ENCODE results near the gene PRPF6.
A peak's percentile ranks its signal among the peaks of the same experiment; 100 is the strongest.

PRPF6 gene

DNA sequence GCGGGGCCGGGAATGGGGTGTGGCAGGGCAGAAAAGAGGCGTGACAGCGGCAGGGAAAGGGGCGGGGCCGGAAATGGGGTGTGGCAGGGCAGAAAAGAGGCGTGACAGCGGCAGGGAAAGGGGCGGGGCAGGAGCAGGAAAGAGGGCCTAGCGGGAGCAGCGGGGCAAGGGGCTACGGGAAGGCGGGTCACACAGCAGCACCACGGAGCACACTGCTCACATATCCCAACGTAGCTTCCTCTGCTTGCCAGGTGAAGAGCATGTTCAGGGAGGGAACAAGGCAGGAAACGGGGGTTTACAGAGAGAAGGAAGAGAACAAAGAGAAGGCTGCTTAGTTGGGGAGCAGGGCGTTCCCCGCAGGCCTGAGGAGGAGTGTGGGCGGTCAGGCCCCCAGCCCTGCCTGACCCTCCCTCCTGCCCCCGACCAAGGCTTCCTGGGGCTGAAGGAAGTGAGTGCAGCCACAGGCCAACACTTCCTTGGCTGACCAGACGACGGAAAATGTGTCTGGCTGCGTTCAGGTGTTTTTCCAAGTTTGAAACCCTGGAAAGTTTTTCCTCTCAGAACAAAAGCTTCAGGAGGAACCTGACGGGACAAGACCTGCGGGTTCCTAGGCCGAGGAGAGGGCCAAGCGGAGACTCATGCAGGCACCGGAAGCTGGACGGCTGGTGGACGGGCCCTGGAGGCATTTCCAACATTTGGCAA, 38.5 kb upstream of the PRPF6 start:
- DNase-seq (ENCODE audit: low read depth): peak; percentile 88
- no peak overlapping the region for H3K4me3 ChIP-seq (ENCODE audit: low read length)
- TF ChIP-seq, protein P1, sequence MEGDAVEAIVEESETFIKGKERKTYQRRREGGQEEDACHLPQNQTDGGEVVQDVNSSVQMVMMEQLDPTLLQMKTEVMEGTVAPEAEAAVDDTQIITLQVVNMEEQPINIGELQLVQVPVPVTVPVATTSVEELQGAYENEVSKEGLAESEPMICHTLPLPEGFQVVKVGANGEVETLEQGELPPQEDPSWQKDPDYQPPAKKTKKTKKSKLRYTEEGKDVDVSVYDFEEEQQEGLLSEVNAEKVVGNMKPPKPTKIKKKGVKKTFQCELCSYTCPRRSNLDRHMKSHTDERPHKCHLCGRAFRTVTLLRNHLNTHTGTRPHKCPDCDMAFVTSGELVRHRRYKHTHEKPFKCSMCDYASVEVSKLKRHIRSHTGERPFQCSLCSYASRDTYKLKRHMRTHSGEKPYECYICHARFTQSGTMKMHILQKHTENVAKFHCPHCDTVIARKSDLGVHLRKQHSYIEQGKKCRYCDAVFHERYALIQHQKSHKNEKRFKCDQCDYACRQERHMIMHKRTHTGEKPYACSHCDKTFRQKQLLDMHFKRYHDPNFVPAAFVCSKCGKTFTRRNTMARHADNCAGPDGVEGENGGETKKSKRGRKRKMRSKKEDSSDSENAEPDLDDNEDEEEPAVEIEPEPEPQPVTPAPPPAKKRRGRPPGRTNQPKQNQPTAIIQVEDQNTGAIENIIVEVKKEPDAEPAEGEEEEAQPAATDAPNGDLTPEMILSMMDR (IDR thresholded peaks at IDR 0.05; ENCODE audit: insufficient read depth, low read depth, low read length, missing control alignments): no peak

DNA sequence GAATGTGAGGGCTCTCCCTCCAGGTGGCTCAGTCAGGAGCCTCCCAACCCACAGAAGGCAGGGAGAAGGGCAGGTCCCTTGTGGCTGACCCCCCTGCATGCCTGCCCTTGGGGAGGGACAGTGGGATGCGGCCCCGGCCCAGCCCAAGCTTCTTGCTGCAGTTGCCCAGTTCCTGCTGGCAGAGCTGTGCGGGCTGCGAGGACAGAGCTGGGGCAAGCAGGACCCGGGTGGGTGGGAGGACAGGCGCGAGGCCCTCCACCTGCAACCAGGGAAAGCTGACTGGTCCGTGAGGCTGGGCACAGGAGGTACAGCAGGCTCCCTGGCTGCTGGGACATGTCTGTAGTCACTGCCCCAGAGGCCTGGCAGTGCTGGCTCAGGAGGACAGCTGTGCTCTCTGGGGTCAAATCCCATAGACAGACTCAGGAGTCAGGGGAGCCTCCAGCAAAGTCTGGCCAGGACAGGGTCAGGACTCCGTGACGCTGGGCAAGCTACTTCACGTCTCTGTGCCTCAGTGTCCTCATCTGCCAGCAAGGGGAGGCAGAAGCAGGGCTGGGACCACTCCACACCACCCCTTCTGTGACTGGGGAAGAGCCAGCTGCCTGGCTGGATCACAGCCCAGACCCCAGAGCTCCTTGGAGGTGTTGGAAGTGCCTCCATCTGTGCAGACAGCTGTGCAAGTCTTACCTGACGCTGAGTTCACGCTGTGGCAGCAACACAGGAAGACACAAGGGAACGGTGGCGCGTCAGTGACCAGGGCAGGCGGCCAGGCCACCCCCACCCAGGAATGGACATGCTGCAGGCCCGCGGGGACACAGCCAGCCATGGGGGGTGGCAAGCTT, 37.7 kb upstream of the PRPF6 start:
- no peak for DNase-seq (ENCODE audit: low read depth)
- no peak overlapping the region for H3K4me3 ChIP-seq (ENCODE audit: low read length)
- TF ChIP-seq, protein P1 (IDR thresholded peaks at IDR 0.05; ENCODE audit: insufficient read depth, low read depth, low read length, missing control alignments): no peak

DNA sequence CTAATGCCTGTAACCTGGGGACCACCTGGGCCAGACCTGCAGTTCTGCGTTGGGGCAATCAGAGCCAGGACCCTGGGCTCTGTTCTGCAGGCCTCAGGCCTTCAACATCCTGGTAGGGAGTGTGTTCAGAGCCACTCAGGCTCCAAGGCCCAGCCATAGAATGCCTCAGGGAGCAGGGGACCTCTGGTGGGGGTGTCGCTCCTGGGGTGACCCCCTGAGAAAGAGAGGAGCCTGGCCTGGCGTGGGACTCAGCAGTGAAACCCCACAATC, 37.2 kb upstream of the PRPF6 start:
- TF ChIP-seq, protein P1 (IDR thresholded peaks at IDR 0.05; ENCODE audit: insufficient read depth, low read depth, low read length, missing control alignments): no peak
- H3K4me3 ChIP-seq (ENCODE audit: low read length): no peak overlapping the region
- DNase-seq (ENCODE audit: low read depth): no peak

DNA sequence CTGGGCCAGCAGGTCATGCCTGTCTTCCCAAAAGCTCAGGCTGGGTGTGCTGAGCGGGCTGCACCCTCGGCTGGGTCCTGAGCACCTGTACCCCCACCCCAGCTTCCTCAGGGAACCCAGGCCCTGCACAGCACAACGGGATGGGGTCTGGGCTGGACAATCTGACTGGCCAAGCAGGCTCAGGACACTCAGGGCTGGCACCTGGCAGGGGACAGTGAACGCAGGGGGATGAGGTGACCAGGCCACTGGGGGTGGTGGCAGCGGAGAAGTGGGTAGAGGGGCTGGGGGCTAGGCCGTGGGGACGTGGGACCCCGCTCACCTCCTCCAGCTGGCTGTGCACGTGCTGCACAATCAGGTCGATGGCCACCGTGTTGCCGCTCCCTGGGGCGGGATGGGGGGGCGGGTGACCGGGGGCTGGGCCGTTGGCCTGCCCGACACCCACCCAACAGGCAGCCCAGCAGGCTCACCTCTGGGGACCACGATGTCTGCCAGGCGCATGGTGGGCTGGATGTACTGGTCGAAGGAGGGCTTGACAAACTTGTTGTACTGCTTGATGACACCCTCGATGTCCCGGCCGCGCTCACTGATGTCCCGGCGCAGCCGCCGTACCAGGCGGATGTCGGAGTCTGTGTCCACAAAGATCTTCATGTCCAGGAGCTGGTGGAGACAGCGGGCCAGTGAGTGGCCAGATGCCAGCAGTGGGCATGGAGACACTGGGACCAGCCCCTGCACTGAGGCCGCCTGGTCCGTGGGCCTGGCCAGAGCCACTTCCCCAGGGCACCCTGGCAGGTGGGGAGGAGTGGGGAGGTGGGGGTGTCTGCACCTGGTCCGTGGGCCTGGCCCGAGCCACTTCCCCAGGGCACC, 36.6 kb upstream of the PRPF6 start:
- no peak overlapping the region for H3K4me3 ChIP-seq (ENCODE audit: low read length)
- TF ChIP-seq, protein P1 (IDR thresholded peaks at IDR 0.05; ENCODE audit: insufficient read depth, low read depth, low read length, missing control alignments): no peak
- DNase-seq (ENCODE audit: low read depth): no peak

DNA sequence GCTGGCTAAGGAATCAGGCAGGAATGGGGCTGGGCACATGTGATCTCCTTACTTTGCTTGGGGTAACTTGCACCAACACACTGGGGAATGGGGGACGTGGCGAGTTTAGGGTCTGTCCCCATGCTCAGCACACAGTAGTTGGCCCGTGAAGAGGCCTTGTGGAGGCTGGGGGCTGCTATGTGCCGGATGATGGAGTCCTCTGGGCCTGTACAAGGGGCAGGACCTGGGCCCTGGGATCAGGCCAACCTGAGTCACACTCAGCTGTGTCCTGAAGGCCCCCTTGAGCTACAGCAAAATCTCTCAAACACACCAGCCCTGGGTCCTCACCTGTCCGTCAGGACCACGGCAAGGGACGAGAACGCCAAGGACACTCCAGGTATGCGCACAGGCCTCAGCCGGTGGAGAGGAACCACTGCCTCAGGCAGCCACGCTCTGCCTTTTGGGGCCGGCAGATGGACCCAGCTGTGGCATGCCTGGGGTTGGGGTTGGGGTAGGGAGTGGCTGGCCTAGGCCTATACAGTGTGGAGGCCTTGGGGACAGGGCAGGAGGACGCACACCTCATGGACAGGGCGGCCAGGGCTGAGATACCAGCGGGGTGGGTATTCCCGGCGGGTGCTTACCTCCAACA, 35.8 kb upstream of the PRPF6 start:
- no peak overlapping the region for H3K4me3 ChIP-seq (ENCODE audit: low read length)
- no peak for DNase-seq (ENCODE audit: low read depth)
- TF ChIP-seq, protein P1 (IDR thresholded peaks at IDR 0.05; ENCODE audit: insufficient read depth, low read depth, low read length, missing control alignments): no peak

Measured in epithelial cell of esophagus (primary cell).